Gastrocnemius medialis (tissue), 4 donors: ENCODE results near the gene YTHDF1. TPM values are rescaled to one million over a fixed set of nuclear protein-coding genes. Genes with fewer than 3 reads are reported as not detected.

Experiments
- ATAC-seq, 2 donors: fragments of 150-250 bp; one replicate each; pipeline ENCODE4 v1.9.1; 2016
- DNase-seq, 2 donors: peaks; one replicate each; pipeline ENCODE4 v3.0.0-alpha.2; 2019
- H3K27ac ChIP-seq, 4 donors: fragments of 200-600 bp; sonication (generic); 1 replicate in 1 of 4; 2 replicates in 3 of 4; pipeline ENCODE4 v1.5.1; 2016 to 2018; ENCODE audit warnings: mild to moderate bottlenecking in 2 of 4, moderate library complexity in 1 of 4
- H3K27me3 ChIP-seq, 3 donors: fragments of 200-600 bp; sonication (generic) in 2 of 3; 1 replicate in 1 of 3; 2 replicates in 2 of 3; pipeline versions ENCODE4 v1.5.1 to v1.6.0; 2016 to 2019; ENCODE audit warnings: mild to moderate bottlenecking in 1 of 3, moderate library complexity in 1 of 3
- H3K36me3 ChIP-seq, 2 donors: fragments of 200-600 bp; sonication (generic) in 1 of 2; one replicate each; pipeline ENCODE4 v1.5.1; 2017 to 2018
- H3K4me1 ChIP-seq, 2 donors: fragments of 200-600 bp; sonication (generic) in 1 of 2; one replicate each; pipeline ENCODE4 v1.5.1; 2016 to 2017; ENCODE audit warnings: mild to moderate bottlenecking in 2 of 2
- H3K4me3 ChIP-seq, 4 donors: fragments of 200-600 bp; sonication (generic) in 3 of 4; 1 replicate in 1 of 4; 2 replicates in 3 of 4; pipeline ENCODE4 v1.5.1; 2016 to 2019; ENCODE audit warnings: mild to moderate bottlenecking in 2 of 4
- H3K9me3 ChIP-seq, 3 donors: fragments of 200-600 bp; sonication (generic) in 2 of 3; 1 replicate in 1 of 3; 2 replicates in 2 of 3; pipeline ENCODE4 v1.5.1; 2016 to 2019
- CTCF ChIP-seq, 5 experiments: fragments of 450-650 bp in 3 of 5; fragments of 200-600 bp in 2 of 5; sonication (generic) in 2 of 5; IDR thresholded peaks in 4 of 5; conservative IDR thresholded peaks in 1 of 5; 1 replicate in 4 of 5; 2 replicates in 1 of 5; pipeline ENCODE4 v1.5.1; 2016 to 2019; ENCODE audit warnings: antibody characterized with exemption in 5 of 5, mild to moderate bottlenecking in 3 of 5, moderate library complexity in 3 of 5
- POLR2A ChIP-seq, 2 donors: fragments of 450-650 bp; IDR thresholded peaks; one replicate each; pipeline ENCODE4 v1.6.1; 2017; ENCODE audit warnings: antibody characterized with exemption in 2 of 2, mild to moderate bottlenecking in 2 of 2, moderate library complexity in 2 of 2
- in situ Hi-C, 4 donors: fragments of 200-750 bp; cut with MboI; loops; one replicate each; pipeline versions ENCODE4 v1.15.0 to v1.8.0; 2017; ENCODE audit warnings: low sequenced_read_pairs in 4 of 4
- intact Hi-C: fragments of 100-400 bp; cut with DNase I; formaldehyde crosslinking; loops from one replicate; pipeline ENCODE4 v1.15.1; 2023; ENCODE audit warnings: low total_unique reads
- total RNA-seq, 4 donors: library from RNA; depleted of rRNA; stranded (reverse); fragments of >200 nt; gene quantifications; one replicate each; pipeline versions ENCODE4 v1.1.0 to v1.2.3, GENCODE V29; 2016

The YTHDF1 gene
- total RNA-seq, 4 donors from 2014 or later: 37.1 to 45.7 (median 40.4) TPM

- Histone ChIP-seq H3K4me3 (no peak overlapping the region), H3K27ac (no peak overlapping the region), H3K9me3 (no peaks in the 10 kb centered on the region), H3K4me1 (no peaks in the 10 kb centered on the region), H3K27me3 (peaks cover 26 to 46% (median 34%) of the 10 kb centered on the region in 3 donors), H3K36me3 (no peaks in the 10 kb centered on the region)
- no peak for ATAC-seq
- TF ChIP-seq CTCF (IDR thresholded peaks at IDR 0.05 in 4 of 5, conservative IDR thresholded peaks at IDR 0.05 in 1 of 5) (no peak), POLR2A (IDR thresholded peaks at IDR 0.05) (no peak)
- no peak for DNase-seq
- in situ Hi-C loops (no loop called here), intact Hi-C loops (no loop called here)
Observed at GRCh38 chr20:63258781-63259180, 42.9 kb upstream of the YTHDF1 start.

GRCh38 chr20:63257629-63258028, 41.7 kb upstream of the YTHDF1 start:
- intact Hi-C loops: no loop called here
- peaks cover 33 to 50% (median 41%) of the 10 kb centered on the region in 3 donors for H3K27me3 ChIP-seq

GRCh38 chr20:63256954-63257353, 41.0 kb upstream of the YTHDF1 start:
- ATAC-seq (no peak), DNase-seq (no peak)
- no peaks in the 10 kb centered on the region for H3K9me3 ChIP-seq
- TF ChIP-seq POLR2A (IDR thresholded peaks at IDR 0.05) (no peak), CTCF (IDR thresholded peaks at IDR 0.05 in 4 of 5, conservative IDR thresholded peaks at IDR 0.05 in 1 of 5) (no peak)
- no peak overlapping the region for H3K27ac ChIP-seq
- H3K36me3 ChIP-seq: no peaks in the 10 kb centered on the region
- in situ Hi-C loops (no loop called here), intact Hi-C loops (no loop called here)
- no peaks in the 10 kb centered on the region for H3K4me1 ChIP-seq
- H3K27me3 ChIP-seq: peaks cover 33 to 56% (median 45%) of the 10 kb centered on the region in 3 donors
- no peak overlapping the region for H3K4me3 ChIP-seq

More at GRCh38 chr20:63257629-63258028, 41.7 kb upstream of the YTHDF1 start:
- Histone ChIP-seq H3K4me1 (no peaks in the 10 kb centered on the region), H3K9me3 (no peaks in the 10 kb centered on the region), H3K4me3 (no peak overlapping the region), H3K36me3 (no peaks in the 10 kb centered on the region), H3K27ac (no peak overlapping the region)
- ATAC-seq (no peak), DNase-seq (no peak)
- TF ChIP-seq POLR2A (IDR thresholded peaks at IDR 0.05) (no peak), CTCF (IDR thresholded peaks at IDR 0.05 in 4 of 5, conservative IDR thresholded peaks at IDR 0.05 in 1 of 5) (no peak)
- in situ Hi-C loops: no loop called here

- peaks cover 33 to 59% (median 40%) of the 10 kb centered on the region in 3 donors for H3K27me3 ChIP-seq
- H3K4me1 ChIP-seq: no peaks in the 10 kb centered on the region
- H3K9me3 ChIP-seq: no peaks in the 10 kb centered on the region
- H3K27ac ChIP-seq: no peak overlapping the region
- no peak overlapping the region for H3K4me3 ChIP-seq
- DNase-seq: no peak
- ATAC-seq: no peak
- in situ Hi-C loops (no loop called here), intact Hi-C loops (no loop called here)
- no peak for TF ChIP-seq CTCF (IDR thresholded peaks at IDR 0.05 in 4 of 5, conservative IDR thresholded peaks at IDR 0.05 in 1 of 5)
- TF ChIP-seq POLR2A (IDR thresholded peaks at IDR 0.05): no peak
- H3K36me3 ChIP-seq: no peaks in the 10 kb centered on the region
Observed at GRCh38 chr20:63255931-63256704, 40.2 kb upstream of the YTHDF1 start.
